Sciatic nerve (tissue), 2 donors: Measurements from ENCODE around the gene PTPRN2. TPM values are rescaled to one million over a fixed set of nuclear protein-coding genes. Genes with fewer than 3 reads are reported as not detected.
"Not testable (repeated sequence)": the region's sequence is repeated elsewhere in the genome, so short reads cannot be mapped to it uniquely, and the experiment has no call there.

ENCODE experiments used
- ATAC-seq: fragments of 200-7000 bp; cut with Tn5 transposase; one replicate; pipeline ENCODE4 v1.9.1; 2020; ENCODE audit warnings: mild to moderate bottlenecking, moderate library complexity
- DNase-seq: peaks from one replicate; pipeline ENCODE4 v3.0.0-alpha.2; 2020; ENCODE audit warnings: low spot score
- intact Hi-C: fragments of 100-400 bp; cut with DNase I; formaldehyde crosslinking; loops from one replicate; pipeline ENCODE4 v1.14.2; 2022
- total RNA-seq: library from RNA; stranded (reverse); fragmentation: NEBNext Ultra II Directional; extraction: Animal tissue kit (Norgen Biotek cat#: 25700); gene quantifications from one replicate; pipeline ENCODE4 v1.2.1, GENCODE V29; 2021
- donor health status: DM: no; HTN: no; CAD: no.
- donor health status: DM: no; HTN: no; CAD: no.

Gene PTPRN2
- total RNA-seq, 1 donor from 2014 or later: 12.7 TPM

DNA sequence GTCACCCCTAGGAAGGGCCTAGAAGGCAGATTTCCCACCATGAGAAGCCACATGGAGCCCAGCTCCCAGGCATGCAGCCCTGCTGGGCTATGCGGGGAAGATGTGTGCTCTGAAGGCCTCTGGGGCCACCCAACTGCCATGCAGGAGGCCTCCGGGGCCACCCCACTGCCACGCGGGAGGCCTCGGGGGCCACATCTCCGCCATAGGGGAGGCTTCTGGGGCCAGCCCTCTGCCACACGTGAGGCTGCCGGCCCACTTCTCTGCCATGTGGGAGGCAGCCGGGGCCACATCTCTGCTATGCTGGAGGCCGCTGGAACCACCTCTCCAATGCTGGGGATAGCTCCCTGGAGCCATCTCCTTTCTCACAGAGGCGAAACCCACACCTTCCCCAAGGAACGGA lies 799.0 kb downstream of the PTPRN2 start:
- intact Hi-C loops: no loop called here
- no peak for ATAC-seq
- no peak for DNase-seq

DNA sequence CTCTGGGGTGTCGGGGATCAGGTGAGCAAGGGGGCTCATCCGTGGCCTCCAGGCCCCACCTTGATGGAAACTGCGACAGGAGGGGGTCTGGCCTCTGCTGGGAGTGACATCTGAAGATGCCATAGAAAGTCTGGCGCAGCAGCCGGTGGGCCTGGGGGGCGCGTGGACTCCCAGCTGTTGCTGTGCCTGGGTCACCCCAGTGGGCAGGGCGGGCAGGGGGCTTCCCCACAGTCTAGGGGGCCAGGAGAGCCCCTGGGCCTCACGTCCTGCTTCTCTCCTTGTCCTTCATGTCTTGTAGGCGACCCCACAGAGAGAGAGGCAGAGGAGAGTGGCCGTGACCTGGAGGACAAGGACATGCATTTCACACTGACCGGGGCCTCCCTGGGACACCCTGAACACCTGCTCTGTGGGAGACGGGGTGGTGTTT lies 800.3 kb downstream of the PTPRN2 start:
- intact Hi-C loops: no loop called here
- DNase-seq (no peak), ATAC-seq (no peak)

DNA sequence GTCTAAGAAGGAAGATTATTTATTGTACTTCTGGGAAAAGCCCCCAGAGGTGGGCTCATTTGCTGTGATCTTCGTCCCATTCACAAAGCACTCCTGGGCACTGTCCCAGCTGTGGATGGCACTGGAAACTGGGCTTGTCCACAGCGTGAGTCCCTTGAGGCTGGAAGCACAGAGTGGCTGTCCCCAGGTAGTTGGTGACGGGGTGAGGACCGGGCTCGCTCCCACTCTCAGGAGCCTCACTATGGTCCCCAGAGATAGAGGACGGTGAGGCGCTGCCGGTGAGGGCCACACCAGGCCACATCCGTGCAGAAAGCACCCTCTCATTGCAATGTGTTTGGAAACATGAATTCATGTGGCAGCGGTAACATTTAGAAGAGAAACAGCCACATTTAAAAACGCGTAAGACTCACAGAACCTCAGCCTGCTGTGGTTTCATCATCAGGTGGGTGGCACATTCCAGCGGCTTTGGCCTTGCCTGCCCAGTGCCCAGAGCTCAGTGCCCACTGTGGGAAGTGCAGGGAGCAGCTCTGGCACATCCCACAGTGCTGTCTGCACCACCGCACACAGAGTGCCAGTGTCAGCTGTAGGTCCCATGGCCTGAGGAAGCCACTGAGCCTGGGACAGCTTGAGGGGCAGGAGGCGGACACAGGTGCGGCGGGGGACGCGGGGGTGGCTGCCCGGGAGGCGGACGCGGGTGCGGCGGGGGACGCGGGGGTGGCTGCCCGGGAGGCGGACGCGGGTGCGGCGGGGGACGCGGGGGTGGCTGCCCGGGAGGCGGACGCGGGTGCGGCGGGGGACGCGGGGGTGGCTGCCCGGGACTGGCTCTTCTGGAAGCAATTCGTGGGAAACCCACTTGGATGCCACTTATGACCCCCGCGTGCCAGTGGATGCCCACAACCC lies 801.0 kb downstream of the PTPRN2 start:
- intact Hi-C loops: no loop called here
- ATAC-seq: no peak
- DNase-seq: no peak

DNA sequence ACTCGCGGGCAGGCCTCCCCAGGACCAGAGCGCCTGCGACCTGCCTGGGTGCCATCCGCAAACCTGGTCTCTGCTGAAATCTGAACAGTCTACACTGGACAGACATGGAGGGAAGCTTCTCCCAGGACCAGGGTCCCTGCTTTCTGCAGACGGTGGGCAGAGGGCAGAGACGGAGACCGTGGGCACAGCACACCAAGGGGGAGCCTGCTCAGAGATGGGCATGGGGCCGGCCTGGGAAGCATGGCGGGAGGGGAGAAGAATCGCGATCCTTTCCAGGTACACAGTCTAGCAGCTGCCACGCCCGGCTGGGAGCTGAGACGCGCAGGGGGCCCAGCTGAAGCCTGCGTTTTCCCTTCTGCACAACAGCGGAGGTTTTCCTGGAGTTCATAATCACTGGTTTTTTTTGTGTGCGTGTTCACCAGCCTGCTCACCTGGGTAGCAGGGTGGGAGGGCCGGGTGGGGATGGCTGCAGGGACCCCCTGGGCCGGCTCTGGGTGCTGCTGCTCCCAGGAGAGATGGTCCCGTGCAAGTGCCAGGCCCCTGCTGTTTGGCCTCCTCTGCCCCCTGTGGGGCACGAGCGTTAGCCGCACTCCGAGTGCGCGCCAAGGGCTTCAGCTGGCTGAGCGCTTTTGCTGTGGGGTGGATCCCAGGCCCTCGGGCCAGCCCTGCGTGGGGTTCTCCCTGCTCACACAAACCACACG lies 802.0 kb downstream of the PTPRN2 start:
- intact Hi-C loops: no loop called here
- ATAC-seq: no peak
- no peak for DNase-seq

DNA sequence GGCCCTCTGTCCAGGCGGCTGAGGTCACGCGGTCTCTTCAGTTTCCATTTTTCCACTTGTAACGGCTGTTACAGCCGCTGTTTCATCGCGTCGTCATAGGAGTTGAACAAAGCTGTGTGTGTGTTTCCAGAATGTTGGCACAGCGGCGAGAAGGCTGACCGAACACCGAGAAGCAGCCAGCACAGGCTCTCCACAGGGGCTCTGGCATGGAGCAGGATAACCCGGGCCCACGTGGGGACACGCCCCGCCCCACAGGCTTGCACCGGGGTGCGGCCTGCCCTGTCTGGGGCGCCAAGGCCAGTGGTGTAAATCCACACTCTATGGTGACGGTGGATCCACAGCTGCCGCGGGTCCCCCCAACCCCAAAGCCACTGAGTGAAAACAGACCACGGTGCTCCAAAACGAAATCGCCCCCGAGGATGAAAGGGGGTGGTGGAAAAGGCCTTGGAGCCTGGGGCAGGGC lies 802.6 kb downstream of the PTPRN2 start:
- intact Hi-C loops: no loop called here
- peak; percentile 75 for ATAC-seq
- no peak for DNase-seq

DNA sequence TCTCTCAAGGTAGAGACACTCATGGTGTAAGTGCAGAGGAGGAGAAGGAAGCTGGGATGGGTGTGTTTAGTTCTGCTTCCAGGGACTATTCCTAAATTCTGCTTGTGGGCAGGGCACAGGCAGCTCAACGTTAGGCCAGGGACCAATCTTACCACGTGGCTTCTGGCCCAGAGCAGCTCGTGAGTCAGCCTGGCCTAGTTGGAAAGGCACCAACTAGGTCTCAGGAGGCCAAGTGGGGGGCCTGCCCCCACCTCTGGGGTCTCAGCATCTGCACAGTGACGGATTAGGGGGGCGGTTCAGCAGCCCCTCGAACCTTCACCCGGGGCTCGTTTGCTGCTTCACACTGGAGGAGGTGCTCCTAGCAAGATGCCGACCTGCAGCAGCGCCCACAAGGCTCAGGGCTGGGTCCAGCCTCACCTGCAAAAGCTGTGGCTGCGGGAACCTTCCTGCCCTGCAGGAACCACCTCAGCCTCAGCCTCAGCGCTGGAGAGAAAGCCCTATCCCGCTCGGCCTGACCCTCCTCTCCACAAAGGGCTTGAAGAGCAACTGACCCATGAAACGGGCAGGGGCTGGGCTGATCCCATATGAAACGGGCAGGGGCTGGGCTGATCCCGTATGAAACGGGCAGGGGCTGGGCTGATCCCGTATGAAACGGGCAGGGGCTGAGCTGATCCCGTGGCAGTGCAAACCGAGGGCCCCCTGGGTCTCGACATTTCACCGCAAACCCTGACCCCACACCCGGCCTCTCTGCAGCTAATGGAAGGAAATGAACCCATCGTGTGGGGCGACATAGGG lies 803.4 kb downstream of the PTPRN2 start:
- DNase-seq (peak; percentile 46), ATAC-seq (peak; percentile 40)
- intact Hi-C loops: no loop called here

DNA sequence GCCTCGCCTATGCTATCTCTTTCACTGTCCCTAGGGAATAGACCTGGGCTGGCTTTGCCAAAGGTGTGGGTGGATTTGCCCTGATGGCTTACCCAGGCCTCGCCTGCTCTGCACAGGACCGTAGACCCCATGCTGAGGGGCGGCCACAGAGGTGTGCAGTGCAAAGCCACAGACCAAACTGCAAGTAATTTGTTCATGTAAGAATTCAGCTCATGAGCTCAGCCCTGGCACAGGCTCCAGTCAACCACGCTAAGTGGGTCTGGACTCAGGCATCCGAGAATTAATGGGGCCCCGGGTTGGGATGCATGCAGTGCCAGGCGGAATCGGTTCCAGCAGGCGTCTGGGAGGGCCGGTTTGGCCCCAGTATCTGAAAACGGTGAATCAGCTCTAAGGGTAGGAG lies 805.6 kb downstream of the PTPRN2 start:
- intact Hi-C loops: no loop called here
- ATAC-seq: no peak
- peak; percentile 32 for DNase-seq

DNA sequence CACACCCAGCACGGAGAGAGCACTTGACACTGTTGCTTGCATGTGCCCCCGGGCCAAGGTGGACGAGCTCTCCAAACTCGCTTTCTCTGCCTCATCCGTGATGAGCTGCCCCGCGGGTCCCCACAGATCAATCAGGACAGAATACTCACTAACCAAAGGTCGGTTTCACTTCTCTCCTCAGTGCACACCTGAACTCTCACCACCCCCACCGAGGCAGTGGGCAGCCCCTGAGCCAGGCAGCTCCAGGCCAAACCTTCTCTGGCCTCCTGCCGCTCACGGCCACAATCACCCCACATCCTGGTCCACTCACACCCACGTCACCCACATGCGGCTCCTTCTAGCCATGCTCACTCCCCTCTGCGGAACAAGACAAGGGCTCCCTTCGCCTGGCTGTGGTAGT lies 806.9 kb downstream of the PTPRN2 start:
- intact Hi-C loops: no loop called here
- no peak for DNase-seq
- no peak for ATAC-seq

DNA sequence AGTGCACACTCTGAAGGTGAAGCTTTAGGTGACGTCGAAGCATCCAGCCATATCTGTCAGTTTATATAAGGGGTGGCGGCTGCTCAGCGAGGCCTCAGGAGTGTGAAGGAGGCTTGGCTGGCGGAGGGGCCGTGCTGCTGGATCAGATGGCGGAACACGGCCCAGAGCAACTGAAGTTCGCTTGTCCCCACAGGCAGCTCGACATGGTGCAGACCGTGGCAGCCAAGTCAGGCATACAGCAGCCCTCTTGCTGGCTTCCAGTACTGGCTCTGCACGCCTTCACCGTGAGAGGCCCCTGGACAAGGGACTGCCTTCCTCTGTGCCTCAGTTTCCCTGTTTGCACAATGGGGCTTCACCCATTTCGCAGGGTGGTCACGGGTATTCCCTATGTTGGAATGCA lies 807.3 kb downstream of the PTPRN2 start:
- intact Hi-C loops: no loop called here
- no peak for DNase-seq
- ATAC-seq: no peak

DNA sequence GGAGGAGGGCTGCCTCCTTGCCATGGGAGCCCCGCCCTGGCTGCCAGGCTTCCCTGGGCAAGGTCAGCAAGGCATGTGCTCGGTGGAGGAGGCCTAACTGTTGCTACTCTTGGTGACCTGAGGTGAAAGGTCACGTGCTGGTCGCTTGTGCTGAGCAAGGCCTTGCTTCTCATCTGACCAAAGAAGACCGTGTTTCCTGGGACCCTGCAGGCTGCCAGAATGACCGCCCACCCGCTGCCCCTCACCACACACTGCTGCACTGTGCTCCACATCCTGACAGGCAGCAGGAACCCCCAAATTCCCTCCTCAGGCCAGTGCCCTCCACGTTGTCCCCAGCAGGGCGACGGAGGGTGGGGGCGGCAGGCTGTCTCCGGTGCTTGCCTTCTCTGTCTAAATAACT lies 808.4 kb downstream of the PTPRN2 start:
- ATAC-seq: no peak
- DNase-seq: no peak
- intact Hi-C loops: no loop called here

DNA sequence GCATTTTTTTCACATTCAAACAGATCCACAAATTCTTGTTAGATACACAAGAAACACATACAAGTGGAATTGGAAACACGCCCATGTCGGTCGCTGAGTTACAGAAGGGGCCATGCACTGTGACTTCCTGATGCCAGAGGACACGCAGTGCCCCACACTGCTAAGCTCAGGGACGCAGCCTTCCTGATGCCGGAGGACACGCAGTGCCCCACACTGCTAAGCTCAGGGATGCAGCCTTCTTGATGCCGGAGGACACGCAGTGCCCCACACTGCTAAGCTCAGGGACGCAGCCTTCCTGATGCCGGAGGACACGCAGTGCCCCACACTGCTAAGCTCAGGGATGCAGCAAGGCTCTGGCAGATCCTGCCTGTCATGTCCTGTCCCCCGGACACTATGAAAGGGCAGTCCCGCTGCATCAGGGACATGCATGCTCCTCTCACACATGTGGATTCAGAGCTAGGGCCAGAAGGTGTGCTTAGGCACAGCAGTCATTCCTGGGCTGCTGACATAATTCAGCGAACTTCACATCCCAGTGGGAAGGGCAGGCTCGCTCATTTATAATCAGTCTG lies 810.3 kb downstream of the PTPRN2 start:
- ATAC-seq, intact Hi-C loops, DNase-seq: not testable (repeated sequence)

DNA sequence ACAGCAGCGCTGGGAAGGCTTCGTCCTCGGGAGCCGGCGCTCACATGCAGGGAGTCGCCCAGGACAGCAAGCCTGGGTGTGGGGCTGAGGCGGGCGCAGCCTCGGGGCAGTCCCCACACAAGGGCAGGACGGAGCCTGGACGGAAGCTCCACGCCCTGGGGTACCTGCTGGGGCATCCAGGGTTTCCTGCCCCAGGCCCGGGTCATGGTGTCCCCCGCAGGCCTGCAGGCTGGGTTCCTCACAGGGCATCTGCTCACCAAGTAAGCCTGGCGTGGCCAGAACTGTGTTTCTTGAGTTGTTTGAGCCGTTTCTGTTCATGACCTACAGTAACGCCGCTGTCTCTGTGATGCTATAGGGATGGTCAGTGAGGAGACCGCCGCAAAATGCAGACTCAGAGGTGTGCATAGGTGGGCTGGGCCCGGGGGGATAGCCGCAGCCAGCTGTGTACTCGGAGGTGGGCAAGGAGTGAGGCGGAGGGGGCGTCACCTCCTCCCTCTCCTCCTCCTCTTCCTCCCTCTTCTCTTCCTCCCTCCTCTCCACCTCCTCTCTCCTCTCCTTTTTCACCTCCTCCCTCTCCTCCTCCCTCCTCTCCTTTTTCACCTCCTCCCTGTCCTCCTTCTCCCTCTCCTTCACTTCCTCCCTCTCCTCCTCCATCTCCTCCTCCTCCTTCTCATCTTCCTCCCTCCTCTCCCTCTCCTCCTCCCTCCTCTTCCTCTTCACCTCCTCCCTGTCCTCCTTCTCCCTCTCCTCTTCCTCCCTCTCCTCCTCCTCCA lies 811.9 kb downstream of the PTPRN2 start:
- ATAC-seq (no peak), DNase-seq (no peak)
- intact Hi-C loops: no loop called here

DNA sequence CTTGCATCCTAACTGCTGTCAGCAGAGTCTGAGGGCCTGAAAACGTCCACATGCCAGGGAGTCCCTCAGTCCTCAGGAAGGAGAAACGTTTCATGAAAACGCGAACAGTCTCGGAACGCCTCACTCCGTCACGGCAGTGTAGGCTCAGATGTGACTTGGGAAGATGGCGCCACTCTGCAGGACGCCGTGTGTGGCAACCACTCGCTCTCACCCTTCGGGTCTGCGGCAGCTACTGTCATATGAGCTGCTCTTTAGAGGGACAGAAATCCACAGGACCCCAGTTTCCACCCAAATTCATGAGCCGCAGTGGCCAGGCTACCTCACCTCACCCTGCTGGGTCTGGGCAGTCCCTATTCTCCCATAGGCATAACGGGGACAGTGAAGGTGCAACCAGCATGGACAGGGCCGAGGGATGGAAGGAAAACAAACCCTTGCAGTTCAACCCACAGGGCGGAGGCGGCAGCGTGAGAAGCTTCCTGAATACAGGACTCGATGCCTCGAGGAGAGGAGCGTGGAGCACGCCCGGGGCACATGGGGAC lies 812.5 kb downstream of the PTPRN2 start:
- no peak for DNase-seq
- no peak for ATAC-seq
- intact Hi-C loops: no loop called here

DNA sequence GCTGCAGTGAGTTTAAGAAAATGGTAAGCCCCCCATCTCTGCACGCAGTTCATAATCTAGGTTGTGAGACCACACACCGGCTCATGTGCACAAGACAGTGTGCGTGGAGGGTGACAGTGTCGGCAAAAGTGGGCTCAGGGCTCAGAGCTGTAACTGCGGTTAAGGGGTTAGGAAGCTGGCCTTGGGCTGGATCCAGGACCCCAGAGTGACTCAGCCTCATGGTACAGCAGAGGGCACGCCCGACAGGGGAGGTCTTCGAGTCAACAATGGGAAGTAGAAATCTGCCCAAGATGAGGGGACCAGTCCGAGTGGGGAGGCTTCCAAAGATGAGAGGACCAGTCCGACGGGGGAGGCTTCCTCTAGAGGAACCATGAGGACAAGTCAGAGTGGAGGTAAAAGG lies 813.1 kb downstream of the PTPRN2 start:
- intact Hi-C loops: no loop called here
- ATAC-seq: no peak
- DNase-seq: no peak

DNA sequence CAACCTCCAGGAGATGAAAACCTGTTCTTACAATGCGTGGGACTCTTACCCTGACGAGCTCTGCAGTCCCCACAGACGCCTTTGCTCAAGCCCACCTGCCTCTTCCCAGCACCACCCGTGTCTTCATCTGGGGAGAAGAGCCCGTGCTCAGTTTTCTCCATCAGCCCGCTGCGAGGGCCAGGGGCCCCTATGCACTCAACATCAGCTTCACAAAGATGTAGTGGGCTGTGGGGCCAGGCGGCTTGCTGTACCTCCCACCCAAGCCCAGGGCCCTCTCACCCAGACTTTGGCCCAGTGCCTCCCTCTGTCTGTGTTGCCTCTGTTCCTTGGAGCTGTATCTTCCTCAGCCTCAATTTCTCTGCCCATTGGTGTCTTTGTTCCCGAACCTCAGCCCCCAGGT lies 814.3 kb downstream of the PTPRN2 start:
- intact Hi-C loops: no loop called here
- ATAC-seq: no peak
- DNase-seq: no peak

DNA sequence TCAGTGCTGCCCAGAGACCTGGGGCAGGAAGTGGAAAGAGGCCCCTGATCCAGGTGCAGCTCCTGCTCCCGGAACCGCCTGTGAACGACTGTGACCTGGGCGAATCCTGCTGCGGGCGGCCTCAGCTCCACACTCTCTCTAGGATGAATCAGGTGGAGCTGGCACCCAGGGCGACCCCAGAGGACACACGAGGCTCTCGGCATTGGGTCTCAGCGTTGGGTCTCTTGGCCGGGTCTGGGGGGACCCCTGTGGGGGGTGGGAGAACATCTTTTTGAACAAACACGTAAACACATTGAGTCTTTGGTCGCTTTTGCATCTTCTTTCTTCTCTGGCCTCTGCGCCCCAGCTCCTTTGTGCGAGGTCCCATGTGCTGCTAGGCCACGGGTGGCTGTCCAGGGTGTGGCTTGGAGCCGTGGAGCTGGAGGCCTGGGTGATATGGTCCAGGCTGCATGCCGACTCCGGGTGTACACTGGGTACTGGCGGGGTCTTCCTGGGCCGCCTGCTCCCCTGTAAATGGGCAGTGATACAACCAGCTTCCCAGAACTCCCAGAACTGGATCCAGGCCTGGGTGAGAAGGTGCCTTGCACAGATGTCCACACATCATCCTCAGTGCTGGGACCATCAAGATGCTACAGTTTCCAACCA lies 815.0 kb downstream of the PTPRN2 start:
- ATAC-seq (no peak), DNase-seq (no peak)
- intact Hi-C loops: no loop called here

DNA sequence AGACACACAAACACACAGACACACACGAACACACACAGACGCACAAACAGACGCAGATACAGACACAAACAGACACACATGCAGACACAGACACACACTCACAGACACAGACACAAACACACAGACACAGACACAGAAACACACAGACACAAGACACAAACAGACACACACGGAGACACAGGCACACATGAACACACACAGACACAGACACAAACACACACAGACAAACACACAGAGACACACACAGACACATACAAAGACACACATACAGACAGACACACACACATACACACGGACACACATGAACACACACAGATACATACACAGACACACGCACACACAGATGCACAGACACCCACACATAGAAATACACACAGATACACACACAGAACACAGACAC lies 815.9 kb downstream of the PTPRN2 start:
- intact Hi-C loops: no loop called here
- ATAC-seq: no peak
- no peak for DNase-seq
